ENCODE data around the gene WASL.
"Not testable (repeated sequence)": the region's sequence is repeated elsewhere in the genome, so short reads cannot be mapped to it uniquely, and the experiment has no call there.

The WASL gene

DNA sequence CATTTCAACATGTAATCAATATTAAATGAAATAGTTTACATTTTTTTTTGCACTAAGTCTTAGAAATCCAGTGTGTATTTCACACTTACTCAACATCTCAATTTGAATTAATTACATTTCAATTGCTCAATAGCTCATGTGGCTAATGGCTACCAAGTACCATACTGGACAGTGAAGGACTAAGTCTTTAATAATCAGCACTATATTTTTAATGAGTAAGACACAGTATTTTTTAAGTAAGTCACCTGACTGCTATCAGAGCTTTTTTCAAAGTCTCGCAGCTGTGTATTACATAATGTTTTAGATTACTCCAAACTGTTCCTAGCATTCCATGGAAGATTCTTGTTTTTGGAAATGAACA is 19.6 kb downstream of the WASL start:
- DNase-seq = no peak

DNA sequence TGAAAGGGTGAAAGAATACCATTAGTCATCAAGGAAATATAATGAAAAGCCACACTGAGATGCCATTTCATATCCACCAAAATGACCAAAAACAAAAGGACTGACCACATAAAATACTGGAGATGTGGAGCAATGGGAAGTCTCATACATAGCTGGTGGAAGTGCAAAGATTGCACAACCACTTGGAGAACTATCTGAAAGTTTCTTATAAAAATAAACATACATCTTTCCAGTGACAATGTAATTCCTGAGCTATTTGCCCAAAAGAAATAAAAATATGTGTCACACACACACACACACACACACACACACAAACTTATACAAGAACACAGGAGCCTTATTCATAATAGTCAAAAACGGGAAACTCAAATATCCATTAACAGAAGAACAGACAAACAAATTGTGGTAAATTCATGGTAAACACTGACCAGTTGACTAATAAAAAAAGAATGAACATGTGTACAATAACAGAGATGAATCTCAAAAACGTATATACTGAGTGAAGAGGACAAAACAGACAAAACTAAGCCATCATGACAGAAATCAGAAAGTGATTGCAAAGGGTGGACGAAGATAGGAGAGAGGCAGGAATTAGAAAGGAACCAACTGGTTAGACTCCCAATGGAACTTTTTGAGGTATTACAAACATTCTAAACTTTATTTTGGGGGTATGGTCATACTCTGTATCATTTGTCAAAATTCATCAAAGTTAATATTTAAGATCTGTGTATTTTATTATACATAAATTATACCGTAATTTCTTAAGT is 21.5 kb downstream of the WASL start:
- no peak for DNase-seq

DNA sequence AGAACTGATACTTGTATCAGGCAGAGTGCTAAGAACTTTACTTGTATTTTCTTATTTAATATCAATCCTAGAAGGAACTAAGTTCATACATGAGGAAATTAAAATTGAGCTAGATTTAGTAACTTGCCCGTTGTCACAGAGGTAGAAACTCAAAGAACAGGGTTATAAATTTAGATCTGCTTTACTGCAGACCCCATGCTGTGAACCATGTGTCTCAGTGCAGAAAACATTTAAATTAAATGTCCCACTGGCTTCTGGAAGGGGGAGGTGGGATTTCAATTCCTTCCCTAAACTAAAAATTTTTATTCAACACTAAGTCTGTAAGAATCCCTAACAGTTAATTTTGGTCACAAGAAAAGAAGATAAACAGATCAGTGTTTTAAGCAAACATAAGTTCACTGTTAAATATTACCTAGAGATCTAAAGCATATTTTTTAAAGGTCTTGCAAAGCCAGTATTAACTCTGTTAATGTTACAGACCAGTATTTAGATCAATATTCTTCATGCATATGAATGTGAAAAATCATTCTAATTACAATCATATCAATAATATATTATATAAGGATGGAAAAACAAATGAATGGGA is 23.1 kb downstream of the WASL start:
- DNase-seq = no peak

DNA sequence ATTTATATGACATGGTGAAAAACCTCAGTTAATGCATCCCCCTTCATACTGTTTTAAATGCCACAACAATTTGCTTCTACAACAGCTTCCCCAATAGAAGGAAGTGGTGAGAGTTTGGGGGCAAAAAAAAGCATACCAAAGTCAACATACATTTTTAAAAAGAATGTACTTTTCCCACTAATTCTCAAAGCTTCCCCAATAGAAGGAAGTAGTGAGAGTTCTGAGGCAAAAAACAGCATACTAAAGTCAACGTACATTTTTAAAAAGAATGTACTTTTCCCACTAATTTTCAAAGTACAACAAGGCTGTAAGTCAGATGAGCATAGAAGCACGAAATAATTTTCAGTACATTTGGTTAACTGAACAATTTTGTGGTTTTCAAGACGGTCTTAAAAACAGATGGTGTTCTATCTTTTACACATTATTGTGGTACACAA is 24.0 kb downstream of the WASL start:
- DNase-seq = no peak

DNA sequence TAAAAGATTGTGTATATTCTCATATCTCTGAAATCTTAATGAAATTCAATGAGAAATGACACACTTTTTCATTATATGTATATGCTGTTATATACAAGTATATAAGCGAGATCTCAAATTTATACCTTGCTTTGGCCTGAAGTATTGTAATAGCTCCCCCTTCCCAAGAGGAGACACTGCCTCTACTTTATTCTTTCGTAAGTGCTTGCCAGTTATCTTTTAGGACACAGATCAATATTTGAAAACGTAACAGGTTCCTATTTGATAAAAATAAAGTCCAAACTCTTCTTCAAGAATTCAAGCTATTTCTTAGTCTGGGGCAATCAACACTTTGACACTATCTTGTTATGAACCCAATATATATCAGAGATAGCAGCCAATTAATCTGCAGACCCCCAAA is 24.9 kb downstream of the WASL start:
- no peak for DNase-seq

DNA sequence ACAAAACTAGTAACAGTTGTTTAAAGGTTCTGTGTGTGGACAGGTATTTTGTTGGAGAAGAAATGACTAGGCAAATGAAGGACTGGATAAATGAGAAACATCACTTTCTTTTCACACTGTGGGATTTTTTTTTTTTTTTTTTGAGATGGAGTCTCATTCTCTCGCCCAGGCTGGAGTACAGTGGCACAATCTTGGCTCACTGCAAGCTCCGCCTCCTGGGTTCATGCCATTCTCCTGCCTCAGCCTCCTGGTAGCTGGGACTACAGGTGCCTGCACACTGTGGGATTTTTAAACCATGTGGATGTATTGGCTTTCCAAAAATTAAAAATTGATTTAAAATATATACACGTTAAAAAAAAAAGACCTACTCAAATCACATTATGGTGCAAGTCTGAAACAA is 28.3 kb downstream of the WASL start:
- DNase-seq = not testable (repeated sequence)

DNA sequence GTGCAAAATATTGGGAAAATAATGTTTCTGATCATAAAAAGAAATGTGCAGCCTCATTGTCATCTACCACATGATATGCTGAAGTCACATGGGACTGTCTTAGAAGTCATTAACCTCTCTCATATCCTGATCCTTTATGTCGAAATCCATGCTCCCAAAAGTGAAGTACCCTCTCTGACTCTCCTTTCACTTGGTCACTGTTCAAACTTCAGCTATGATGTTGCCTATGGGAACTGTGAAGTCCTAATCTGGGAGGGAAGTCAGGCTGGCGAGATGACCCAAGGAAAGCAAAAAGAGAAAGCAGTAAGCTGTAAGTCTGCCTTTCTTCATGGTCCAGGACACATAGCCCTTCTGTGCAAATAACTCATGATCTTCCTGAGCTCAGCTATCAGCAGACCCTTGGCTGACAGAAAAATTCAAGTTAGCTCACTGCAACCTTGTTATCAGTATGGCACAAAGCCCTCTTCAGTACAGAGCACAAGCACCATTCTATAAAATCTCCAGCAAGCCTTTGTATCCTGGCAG is 29.5 kb downstream of the WASL start:
- DNase-seq = no peak

DNA sequence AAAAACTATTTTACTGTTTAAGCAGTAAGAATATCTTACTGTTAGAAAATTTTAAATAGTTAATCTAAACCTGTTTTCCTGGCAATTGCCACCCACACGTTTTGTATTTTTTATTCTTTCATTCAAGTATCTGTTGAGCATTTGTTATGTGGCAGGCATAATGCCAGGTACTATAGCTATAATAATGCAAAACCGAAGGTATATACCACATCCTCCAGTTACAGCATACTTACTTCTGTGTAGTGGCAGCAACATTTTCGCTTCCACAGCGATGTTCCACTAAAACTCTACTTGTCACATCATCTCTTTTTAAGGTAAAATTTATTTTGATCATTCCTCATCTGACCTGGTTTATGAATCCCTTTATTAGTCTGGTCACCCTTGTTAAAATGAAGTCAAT is 30.0 kb downstream of the WASL start:
- no peak for DNase-seq

DNA sequence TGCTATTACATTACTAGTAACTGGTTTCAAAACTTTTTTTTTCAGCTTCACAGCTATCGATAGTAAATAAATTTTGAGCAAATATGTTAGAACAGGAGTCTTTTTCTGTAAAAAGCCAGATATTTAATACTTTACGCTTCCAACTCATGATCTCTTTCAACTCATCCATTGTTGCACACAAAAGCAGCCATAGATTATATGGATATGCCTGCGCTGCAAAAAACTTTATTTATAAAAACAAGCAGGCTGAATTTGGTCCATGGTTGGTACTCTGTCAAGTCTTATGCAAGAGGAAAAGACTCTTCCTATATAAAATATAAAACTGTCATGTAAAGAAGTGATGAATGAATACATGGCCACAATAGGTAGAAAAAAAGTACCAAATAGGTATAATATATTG is 31.1 kb downstream of the WASL start:
- DNase-seq = no peak

DNA sequence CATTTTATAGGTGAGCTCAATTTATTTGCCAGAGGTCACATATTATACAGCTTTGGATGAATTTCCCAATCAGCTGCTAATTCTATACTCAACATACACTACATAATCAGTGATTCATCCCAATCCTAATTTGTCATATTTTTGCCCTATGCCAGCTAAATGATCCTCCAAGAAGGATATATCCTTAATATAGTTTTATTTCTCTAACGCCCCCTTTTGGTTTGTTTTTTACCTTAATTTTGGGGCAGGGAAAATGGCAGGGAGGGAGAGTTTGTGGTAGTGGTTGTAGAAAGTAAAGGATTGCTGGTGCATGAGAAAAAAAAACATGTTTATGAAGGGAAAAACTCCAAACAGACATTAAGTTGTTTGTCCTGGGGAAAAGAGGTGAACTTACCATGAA is 31.9 kb downstream of the WASL start:
- no peak for DNase-seq

DNA sequence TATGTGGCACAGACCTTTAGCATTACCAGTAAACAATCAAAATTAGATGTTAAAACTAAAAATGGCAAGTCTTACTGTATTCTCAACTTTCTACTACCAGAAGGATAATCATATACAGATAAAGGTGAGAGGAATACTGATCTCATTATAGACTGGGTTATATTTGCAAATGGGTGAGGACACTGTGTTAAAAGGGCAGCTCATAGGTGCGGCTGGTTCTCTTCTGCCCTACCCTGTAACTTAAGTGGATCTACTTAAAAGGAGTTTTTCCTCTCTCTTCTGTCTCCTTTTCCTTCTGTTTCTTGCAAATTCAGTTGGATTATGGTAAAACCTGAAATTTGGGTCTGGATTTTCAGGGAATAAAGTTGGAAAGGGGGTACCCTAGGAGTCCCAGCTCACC is 33.0 kb downstream of the WASL start:
- no peak for DNase-seq

DNA sequence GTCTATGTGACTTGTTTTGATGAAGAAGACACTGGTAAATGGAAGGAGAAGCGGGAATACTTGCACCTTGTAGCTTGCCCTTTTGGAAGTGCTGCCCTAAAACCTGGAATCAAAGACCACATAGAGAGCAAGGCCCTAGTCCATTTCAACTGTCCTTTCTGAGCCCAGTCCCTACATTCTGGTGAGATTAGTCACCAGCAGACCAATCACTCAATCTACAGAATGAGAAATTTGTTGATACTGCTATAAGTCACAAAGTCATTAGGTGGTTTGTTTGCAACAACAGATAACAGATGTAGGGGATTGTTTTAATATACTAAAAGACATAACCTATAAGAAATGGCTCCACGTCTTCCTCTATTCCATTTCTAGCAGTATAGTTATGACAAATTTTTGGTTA is 33.6 kb downstream of the WASL start:
- DNase-seq = no peak

DNA sequence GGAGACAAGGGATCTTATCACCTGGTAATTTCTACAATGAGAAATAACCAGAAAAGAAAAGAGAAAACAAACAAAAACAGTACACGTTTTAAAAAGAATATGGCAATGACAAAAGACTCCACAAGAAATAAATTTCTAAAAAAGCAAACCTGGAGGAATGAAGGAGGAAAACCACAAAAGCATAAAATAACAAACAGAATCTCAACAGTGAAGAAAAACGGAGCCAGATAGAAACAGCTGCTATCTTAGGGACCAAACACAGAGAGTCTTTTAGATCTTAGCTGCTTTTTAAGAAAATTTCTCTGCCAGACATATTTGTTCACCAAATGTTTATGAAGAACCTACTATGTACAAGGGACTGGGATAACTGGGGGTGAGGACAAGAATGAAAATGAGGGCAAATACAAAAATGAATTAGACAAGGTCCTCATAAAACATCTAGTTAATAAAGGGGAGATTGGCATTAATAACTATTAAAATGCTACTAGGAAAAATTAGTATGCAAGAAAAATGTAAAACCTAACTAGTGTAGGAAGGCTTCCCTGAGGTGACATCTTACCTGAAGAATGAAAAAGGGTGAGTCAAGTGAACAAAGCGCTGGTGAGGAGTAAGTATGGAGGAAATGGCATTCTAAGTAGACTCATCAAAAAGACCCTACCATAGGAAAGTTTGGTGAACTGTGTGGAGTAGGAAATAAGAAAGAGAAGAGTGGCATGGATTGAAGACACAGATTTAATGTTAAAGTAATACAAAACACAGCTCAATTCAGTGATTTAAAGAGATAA is 34.3 kb downstream of the WASL start:
- DNase-seq = no peak

DNA sequence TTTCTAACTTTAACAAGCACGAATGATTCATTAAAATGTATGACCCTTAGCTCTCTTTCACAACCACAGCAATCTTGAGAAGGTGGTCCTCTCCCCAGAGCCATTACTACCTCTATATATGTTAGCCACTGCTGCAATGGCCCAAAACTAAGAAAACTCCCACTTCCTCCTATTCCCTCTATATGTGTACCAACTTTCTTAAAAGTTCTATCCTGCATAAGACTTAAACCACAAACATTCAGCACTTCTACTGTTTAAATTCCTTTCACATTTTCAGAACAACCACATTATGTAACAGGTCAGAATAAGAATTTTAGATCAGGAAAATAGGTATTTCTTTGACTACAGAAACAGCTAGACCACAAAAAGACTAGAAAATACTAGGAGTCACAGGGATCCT is 36.2 kb downstream of the WASL start:
- DNase-seq = no peak

DNA sequence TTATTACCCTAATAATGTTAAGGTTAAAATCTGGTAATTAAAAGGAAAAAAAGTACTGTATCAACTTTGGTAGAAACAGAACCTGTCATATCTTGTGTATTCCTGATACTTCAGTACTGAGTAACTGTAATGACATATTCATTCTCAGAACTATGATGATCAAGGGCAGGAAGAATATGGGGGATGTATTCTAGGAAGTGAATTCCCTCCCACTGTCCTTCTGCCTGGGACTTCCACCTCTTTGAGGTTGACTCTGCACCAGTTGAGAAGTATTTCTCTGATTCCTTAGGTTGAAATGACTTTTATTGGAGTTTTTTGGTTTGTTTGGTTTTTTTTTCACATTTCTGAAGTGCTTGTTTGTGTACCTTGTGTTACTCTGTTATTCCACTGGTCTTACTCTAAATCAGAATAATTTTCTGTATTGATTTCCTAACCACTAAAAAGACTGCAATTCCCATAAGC is 36.9 kb downstream of the WASL start:
- DNase-seq = no peak

DNA sequence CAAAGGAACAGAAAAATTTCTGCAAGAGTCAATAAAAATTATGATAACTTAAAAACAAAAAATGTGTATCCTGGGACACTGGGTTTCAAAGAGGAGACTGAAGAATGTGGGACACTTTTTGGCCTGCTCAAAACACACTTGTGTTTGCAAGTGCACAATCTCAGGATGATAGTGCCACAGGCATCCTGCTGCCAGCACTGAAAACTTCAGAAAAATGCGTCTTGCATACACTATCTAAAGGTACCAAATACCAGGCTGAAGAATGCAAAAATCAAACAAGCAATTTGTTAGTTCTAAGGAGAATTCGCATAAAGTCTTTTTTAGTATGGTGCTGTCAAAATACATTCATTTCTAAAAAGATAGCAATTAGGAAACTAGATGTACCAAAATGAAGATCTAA is 38.1 kb downstream of the WASL start:
- no peak for DNase-seq

DNA sequence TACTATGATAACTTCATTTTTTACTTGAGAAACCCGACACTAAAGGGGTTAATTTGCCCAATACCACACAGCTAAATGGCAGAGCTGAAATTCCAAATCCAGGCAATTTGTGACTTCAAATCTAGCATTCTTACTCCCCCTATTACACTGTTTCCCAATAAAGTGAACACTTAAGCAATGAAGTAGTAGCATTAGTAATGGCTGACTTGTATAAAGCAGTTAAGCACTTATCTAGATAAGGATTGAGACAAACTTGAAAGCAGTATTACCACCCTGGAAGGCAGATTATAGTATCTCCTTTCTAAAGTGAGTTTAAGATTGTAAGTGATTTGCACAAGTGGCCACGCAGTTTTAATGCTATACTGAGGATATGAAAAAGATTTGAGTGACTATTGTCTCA is 39.3 kb downstream of the WASL start:
- DNase-seq = no peak

DNA sequence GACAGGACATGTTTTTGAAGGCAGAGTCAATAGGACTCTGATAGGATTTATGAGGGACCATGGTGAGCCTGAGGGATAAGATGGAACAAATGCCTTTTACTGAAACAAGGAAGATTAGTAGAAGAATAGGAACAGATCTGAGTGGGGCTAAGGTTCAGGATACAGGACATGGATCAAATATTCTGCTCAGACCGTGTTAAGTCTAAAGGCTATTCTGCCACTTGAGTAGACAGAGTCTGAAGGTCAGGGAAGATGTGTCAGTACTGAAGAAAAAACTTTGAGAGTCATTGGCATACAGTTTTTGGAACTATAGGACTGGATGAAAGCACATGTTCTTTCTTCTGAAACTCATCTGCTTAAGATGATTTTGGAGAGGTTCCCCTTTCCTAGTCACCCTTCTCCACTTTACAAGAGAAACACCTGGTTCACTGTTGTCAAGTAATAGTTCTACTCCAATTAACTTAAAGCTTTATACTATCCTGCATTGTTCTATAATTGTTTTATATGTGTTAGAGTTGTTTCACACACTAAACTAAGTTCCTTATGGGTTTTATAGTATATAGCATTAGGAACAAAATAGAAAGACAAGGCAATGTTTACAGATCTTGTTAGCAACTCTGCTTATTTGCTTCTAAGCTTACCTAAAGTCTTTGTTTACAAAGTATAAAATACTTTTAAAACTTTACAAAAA is 43.4 kb downstream of the WASL start:
- no peak for DNase-seq

DNA sequence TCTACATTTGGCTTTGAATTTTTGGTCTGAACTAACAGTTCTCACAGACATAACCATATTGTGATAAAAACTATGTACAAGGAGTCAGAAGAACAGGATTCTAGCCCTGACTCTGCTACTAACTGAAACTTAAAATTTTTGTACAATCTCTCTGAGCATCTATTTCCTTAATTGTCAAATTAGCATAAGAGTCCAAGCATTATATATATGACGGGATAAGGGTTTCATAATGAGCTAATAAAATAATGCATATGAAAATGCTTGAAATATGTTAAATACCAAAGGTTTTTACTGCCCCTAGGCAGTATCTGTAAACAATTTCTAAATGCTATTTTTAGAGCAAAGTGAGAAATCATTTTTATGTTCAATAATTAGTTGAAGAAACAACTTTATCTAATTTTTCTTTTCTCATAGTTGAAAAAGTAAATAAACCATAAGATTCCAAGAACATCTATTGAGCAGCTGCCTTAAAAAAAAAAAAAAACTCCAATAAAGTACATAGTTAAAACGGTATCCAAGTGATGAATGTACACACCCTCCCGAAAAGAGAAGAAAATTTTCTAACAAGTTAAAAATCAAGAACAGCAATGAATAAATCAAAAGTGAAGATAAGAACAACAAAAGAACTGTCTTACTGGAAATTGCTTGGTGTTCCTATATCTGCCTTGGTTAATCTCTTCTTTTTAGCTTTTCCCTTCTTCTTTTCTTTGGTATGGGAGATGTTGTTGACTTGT is 52.7 kb downstream of the WASL start:
- DNase-seq = no peak

DNA sequence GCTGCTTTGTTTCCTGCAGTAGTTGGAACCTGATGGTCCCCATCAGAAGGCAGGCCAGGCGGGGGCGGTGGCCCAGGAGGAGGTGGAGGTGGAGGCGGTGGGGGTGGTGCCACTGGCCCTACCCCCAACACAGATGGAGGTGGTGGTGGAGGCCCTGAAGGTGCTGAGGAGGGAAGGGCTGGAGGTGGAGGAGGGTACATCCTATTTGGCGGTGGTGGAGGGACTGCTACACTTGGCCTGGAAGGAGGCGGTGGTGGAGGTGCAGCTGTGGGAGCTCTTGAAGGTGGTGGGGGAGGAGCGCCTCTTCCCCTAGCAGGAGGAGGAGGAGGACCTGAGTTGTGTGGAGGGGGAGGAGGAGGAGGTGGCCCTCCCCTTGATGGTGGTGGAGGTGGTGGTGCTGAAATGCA is 56.3 kb downstream of the WASL start:
- DNase-seq = no peak

DNA sequence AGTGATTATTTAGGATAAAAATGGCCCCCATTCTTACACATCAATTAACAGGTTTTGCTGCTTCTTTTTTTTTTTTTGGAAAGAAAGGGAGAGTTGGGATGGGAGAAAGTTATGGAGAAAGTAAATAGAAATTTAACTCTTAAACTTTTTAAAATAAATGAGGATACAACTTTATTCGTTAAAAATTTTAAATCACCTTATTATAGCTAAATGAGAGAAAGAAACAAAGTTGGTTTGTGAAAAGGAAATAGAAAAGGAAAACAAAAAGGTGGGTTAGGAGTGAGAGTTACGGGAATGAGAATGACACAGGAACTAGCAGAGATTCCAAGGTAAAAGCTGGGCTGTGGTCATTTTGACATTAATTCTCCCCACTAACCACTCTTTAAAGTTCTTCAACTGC is 58.3 kb downstream of the WASL start:
- DNase-seq = no peak

DNA sequence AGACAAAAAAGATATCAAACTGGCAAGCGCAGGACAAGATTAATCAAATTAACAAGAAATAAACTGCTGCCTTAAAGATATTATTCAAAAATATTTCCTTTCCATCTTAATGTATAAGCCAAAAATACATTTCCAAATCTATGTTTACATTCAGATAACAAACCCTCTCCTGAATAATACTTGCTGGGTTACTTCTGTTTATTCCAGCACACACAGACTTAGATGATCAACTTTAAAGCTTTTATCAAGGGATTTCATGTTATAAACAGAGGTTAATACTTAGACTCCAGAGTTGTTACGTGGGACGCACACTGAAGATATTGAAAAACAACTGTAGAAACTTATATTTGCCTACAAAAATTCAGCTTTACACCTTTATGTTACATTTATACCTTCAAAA is 59.6 kb downstream of the WASL start:
- no peak for DNase-seq

DNA sequence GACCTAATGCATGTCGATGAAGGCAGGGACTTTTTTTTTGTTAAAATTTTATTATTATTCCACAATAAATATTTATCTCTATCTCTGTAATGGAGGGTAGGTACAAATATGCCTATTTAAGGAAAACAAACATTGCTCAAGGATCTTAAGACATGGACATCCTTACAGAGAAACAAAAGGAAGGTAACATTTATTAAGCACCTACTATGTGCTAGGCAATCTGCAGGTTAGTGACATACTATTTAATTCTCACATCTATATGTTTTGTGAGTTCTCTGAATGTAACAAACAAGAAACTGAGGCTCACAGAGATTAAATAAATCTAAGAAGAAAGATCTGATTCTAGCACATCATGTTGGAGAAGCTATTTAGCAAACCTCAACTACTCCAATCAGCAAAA is 61.1 kb downstream of the WASL start:
- no peak for DNase-seq

All from bone marrow (tissue), 2 donors.